Hematopoietic multipotent progenitor cell treated with erythropoietin and hydrocortisone succinate and interleukin-3 and kit ligand, for 15 days (in vitro differentiated cells): ENCODE data around the gene RGS1.

Experiments used
- DNase-seq: peaks from one replicate; pipeline ENCODE4 v3.0.0-alpha.2; 2015; ENCODE audit warnings: low spot score

RGS1 gene

DNA sequence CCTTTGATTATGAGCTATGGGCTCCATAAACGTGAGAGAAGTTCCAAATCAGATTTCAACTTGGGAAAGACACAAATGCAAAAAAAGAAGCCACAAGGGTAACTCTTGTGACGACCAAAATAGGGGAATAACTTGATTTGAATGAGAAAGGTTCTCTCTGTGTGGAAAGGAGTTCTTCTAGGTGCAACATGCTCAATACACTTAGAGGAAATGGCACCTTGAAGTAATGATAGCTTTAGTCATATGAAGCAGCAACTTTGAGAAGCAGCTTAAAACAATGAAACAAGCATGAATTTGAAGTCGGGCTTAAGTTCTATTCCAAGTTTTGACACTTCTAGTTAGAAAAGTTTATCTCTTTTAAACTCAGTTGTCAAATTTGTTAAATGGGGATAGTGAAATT lies 21.8 kb upstream of the RGS1 start:
- DNase-seq: no peak

DNA sequence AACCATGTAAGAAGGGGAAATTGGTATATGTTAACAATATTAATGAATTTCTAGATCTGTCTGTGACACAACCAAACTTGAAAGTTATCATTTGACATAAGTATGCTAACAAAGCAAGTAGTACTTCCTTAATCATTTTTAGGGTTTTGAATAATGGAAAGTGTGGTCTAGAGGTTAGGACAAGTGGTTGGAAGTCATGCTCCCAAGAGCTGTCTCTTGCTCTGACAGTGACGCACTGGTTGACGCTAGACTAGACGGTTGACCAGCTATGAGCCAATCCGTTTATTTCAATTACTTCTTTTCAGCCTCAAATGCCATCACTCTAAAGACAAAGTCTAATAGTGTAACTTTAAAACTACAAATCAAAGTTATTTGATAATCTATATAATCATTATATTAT lies 20.7 kb upstream of the RGS1 start:
- no peak for DNase-seq

DNA sequence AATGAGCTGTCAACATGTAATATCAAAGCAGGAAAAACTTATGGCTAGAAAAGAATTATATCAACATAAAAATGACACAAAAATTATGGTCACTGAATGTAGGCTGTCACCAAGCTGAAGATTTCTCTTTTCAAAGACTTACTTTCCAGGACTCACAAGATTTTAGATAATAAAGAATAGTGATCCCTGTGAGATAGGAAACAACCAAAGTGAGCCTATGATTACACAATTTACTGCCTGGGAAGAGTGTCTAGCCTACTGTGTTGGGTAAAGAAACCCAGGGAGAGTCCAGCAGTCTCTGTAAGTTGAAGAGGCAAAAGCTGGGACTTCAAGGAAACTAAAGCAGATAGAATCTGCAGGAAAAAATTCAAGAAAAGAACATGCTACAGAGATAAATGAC lies 20.2 kb upstream of the RGS1 start:
- no peak for DNase-seq

DNA sequence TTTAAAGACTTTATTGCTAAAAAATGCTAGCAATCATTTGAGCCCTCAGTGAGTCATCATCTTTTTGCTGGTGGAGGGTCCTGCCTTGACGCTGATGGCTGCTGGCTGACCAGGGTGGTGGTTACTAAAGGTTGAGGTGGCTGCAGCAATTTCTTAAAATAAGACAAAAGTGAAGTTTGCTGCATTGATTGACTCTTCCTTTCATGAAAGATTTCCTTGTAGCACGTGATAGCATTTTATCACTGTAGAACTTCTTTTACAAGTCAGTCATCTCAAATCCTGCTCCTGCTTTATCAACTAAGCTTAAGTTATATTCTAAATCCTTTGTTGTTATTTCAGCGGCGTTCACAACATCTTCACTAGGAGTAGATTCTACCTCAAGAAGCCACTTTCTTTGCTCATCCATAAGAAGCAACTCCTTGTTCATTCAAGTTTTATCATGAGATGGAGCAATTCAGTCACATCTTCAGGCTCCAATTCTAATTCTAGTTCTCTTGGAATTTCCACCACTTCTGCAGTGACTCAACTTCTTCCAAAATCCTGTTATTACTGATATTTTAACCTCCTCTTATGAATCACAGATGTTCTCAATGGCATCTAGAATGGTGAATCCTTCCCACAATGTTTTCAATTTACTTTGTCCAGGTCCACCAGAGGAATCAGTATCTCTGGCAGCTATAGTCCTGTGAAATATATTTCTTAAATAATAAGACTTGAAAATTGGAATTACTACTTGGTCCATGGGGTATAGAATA lies 17.6 kb upstream of the RGS1 start:
- no peak for DNase-seq

DNA sequence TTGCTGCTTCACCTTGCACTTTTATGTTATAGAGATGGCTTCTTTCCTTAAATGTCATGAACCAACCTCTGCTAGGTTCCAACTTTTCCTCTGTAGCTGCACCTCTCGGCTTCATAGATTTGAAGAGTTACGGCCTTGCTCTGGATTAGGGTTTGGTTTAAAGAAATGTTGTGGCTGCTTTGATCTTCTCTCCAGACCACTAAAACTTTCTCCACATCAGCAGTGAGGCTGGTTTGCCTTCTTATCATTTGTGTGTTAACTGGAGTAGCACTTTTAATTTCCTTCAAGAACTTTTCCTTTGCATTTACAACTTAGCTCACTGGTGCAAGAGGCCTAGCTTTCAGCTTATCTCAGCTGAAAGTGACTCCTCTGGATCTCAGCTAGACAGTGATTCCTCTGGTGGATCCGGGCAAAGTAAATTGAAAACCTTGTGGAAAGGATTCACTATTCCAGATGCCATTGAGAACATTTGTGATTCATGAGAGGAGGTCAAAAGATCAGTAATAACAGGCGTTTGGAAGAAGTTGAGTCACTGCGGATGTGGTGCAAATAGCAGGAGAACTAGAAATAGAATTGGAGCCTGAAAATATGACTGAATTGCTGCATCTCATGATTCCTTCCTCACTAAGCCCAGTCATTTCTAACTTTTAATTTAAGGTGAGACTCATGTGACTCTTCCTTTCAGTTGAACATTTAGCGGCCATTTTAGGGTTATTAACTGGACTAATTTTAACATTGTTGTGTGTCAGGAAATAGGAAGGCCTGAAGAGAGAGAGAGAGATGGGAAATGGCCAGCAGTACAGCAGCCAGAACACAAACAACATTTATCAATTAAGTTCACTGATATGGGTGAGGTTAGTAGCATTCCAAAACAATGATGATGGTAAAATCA lies 16.2 kb upstream of the RGS1 start:
- DNase-seq: no peak

DNA sequence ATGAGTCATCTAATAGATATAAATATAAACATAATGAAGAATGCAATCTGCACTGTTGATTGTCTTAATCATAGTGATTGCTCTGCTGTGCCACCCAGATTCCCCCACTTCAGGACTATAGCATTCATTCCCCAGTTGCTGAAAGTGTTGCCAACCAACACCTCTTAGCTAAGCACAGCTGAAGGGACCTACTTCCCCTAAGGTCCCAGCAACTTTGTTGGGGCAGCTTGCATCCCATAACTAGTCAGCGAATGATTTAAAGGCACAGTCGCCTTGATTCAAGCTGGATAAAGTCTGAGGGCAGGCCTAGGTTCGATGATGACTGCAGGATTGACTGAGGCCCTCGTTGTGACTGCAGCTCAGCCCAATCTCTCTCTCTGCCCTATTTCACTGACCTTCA lies 14.3 kb upstream of the RGS1 start:
- no peak for DNase-seq

DNA sequence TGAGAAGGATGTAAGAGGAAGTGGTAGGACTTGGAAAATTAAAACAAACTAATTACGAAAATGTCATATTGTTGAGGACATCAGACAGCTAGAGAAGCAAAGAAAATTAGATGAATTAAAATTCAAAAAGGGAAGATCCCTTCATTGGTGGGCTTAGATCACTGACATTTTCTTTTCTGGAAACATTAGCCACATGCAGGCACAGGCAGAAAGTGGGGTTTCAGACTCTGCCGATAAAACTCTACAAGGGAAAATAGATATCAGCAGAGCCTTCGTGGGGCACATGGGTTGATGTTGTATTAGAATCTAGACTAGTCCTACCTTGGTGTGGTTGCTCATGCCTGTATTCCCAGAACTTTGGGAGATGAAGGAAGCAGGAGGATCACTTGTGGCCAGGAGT lies 12.4 kb upstream of the RGS1 start:
- no peak for DNase-seq

DNA sequence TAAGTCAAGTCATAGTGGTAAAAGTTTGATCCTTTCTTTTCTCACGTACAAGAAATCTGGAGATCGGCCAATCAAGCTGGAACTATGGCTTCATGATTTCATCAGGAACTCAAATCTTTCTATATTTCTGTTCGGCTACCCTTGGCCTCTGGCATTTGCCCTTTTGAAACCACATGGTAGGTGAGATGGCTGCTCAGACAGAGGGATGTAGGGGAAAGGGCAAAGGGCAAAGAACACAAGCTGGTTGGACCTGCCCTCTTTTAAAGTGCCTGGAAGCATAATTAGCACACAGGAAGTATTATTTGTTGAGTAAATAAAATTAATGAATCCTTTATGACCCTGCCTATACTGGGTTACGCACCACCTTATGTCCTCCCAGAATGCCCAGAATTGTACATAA lies 11.5 kb upstream of the RGS1 start:
- no peak for DNase-seq

DNA sequence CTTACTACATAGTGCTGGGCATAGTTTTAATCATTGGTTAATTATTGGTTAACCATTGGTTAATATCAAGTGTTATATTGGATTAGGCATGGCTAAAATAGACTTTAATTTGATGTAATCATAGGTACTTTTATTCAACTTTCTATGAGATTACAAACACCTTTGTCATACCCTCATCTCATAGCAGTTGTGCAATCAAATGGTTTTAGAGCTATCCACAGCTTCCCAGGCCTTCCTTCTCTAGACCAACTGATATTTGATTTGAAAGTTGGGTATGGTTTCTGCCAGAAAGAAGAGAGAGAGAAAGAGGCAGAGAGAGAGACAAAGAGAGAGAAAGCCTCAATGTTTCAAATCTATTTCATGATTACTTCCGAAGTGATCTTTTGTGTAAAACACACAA lies 9.6 kb upstream of the RGS1 start:
- no peak for DNase-seq

DNA sequence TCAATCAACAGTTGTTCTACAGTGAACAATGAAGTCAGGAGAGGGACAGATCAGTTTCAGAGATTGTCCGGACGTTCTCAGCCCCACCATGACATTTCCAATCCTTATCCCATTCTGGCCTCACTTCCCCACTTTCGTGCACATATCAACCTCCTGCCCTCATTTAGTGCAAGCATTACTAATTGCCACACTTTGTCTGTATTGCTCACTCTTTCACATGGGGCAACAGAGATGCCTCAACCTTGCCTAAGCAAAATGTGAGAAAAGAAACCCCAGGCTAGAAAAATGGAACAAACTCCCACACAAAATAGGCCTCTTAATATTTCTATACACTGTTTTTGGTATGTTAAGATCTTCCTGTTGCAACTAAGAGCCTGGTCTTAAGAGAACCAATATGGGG lies 8.9 kb upstream of the RGS1 start:
- no peak for DNase-seq

DNA sequence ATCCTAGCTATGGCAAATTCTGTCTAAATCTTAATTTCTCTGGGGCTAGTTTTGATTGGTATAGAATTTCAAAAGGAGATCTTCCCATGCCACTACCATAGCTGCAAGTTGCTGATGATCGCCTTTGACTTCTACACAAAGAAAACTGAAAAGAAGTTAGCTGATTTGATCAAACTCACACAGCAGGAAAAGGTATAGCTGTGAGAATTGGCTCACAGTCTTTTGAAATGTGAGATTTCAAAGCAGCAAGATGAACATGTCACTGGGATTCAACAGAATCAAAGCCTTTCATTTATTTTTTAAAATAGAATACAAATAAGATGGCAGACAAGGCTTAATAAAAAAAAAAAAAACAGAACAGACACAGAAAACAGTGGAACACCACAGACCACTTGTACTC lies 7.5 kb upstream of the RGS1 start:
- no peak for DNase-seq

DNA sequence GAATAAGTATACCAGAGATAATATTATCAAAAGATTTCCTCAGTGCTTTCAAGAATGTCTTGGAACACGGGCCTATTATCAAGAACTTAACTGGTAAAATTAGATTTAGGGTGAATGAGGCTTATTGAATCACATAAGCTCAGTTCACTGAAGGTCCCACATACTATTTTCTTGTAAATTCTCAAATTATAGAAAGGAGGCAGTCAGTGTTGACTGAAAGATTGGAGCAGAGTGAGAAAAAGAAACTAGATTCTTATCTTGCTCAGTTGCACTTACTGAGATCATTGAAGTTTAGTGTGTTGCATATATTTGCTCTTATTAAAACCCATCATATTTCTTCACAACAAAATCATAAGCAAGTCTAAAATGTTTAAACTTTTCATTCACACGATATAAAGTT lies 3.9 kb upstream of the RGS1 start:
- no peak for DNase-seq

DNA sequence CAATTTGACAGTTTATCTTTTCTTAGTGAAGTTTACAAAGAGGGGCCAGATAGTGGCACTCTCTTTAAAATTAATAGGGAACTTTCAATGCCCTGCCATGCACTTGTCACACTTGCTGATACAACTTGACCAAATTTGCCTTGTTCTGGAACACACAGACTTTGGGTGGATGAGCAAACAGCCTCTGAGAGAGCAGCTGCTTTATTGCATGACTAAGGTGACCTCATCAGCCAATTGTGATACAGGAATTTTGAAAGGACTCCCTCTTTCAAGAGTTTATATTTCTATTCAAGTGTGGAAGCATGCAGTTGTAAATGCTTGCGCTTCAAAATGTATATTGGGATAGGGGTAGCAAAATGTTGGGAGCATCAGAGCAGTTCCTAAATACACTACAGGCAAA lies 2.1 kb upstream of the RGS1 start:
- no peak for DNase-seq

DNA sequence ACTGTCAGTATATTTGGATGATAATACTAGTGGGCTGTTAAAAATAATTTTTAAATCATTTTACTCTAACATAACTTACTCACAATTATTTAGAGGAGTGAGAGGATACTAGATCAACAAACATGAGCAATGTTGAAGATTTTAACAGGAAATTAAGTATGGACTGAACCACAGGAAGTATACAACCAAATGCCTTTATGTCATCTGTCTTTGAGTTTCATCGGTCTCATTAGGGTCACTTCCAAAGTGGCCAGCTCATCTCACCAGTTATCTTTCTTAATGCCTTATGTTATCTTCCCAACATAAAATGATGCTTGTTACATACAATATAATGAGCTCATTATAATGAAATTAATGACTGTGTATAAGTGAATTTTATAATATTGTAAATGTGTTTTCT lies 1.5 kb upstream of the RGS1 start:
- DNase-seq: no peak

DNA sequence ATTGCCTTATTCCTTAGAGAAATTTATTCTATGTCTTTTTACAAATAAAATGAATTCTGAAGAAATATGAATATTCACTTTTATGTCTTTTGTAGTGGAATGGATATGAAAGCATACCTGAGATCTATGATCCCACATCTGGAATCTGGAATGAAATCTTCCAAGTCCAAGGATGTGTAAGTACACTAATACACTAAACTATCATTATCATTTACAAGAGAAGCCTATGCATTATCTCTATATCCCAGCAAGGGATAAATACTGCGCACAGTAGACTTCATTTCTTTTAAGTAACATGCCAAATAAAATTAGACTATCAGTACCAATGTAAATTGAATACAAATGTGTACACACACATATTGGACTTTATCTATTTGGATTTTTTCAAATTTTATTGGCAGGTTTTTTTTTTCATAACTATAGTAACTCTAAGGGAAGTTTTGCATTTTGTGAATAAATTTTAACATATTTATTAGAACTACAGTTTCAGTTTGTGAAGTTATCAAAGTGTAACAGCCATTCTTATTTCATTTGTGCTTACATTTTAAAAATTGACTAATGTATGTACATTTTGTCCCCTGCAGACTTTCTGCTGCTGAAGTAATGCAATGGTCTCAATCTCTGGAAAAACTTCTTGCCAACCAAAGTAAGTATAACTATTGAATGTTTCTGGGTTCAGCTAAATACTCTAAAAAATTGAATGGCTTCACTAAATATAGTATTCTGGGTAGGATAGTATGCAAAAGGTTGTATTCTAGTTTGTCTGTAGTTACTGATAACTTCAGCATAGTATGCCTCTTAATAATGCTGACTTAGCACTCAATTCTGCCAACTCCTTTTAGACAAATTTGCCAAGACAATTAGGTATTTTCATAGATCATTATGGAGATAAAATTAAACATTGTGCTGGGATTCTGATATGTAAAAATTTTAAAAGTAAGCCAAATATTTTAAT lies 894 bp downstream of the RGS1 start:
- no peak for DNase-seq

DNA sequence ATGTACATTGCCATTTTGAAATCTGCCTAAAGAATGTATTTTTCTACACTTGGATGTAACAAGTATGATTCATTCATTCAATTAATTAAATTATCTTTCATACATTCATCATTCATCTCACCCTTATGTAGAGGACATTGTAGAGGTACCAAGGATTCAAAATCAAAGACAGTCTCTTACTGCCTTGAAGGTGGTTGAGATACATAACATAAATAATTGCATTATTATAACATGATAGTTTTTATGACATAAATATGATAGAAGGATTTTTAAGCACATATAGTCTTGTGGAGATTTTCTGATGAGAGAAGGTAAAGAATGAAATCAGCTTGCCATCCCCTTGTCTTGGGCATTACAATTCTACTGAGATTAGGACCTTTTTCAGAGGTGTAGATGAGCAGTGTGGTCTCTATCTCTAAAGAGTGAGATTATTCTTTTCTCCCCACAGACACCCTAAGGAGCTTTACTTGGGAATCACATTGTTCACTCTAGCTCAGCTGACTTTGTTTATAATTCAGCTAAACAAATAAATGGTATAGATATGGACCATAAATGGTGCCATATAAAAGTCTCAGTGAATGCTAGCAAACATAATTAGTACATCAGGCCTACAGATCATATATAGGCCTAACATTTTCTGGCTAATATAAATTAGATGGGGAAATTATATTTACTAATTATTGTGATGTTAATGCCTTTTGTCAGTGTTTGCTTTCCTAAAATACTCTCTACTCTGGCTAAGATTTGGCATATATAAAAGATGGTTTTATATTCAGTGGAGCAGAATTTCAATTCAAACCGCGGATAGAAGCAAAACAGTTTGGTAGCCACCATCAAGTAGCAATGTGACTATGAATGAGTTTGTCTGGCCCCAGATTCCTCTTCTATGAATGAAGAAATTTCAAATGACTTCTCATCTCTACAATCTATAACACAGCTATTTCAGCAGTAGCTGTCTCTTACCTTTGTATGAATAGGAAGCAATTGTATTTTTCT lies 1.9 kb downstream of the RGS1 start:
- DNase-seq: no peak

DNA sequence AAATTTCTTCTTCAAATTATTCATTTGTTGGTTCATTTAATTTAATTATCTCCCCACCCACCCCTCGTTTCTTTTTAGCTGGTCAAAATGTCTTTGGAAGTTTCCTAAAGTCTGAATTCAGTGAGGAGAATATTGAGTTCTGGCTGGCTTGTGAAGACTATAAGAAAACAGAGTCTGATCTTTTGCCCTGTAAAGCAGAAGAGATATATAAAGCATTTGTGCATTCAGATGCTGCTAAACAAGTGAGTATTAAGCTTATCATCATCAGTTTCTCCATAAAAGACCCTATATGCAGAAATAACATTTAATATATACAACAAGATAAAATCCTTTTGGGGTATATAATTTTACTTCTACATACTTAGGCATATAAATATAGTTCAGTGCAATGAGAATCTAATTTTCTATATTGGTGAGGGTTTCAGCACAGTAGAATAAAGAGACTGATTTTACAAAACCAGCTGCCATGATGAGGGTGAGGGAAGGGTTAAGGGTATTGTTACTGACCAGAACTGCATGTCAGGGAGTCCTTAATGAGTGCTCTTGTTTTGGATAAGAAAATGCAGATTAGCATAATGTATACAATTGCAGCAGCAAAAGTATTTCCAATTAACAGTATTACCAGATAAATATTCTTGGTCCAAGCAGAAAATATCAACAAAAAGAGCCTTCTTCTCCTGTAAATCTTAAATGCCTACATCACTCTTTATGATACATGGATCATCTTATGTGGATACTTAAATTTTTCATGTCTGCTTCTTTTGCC lies 2.8 kb downstream of the RGS1 start:
- DNase-seq: no peak

DNA sequence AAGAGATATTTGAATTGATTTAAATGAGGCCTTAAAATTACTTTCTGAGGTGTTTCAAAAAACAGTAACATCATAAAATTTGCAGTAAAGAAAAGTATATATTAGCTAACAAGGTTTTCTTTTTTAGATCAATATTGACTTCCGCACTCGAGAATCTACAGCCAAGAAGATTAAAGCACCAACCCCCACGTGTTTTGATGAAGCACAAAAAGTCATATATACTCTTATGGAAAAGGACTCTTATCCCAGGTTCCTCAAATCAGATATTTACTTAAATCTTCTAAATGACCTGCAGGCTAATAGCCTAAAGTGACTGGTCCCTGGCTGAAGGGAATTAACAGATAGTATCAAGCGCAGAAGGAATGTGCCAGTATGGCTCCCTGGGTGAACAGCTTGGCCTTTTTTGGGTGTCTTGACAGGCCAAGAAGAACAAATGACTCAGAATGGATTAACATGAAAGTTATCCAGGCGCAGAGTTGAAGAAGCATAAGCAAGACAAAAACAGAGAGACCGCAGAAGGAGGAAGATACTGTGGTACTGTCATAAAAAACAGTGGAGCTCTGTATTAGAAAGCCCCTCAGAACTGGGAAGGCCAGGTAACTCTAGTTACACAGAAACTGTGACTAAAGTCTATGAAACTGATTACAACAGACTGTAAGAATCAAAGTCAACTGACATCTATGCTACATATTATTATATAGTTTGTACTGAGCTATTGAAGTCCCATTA lies 3.6 kb downstream of the RGS1 start:
- no peak for DNase-seq

DNA sequence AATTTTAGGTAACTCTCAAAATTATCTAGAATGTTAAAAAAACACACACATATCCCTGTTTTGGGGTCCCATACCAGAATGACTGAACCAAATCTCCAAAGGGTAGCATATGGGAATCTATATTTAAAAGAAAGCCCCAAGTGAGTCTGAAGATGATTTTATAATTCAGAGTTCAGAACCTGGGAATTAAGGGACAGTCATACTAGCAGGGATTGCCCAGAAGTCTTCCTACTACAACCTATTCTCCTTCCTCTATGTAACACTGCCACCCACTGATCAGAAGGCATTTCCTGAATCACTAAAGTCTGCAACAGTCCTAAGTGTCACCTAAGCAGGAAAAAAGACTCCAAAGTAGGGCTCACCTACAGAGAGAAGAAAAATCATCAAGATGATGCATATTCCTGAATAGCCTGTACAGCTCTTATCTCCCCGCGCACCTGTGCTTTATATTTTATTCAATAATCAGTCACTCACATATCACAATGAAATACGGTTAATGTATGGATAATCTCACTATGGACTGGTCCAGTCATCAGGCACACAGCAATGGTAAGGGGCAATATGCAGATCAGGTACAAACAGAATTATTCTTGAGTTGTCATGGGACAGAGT lies 4.9 kb downstream of the RGS1 start:
- DNase-seq: no peak
